ENCODE measurements around the gene MEIS2.

Gene MEIS2

GRCh38 chr15:37037850-37038715, 62.3 kb downstream of the MEIS2 start:
- no peak for DNase-seq

- no peak for DNase-seq
Observed at GRCh38 chr15:37037071-37037655, 63.2 kb downstream of the MEIS2 start.

- no peak for DNase-seq
Observed at GRCh38 chr15:37034835-37035748, 65.3 kb downstream of the MEIS2 start.

GRCh38 chr15:37034392-37034791, 66.0 kb downstream of the MEIS2 start:
- DNase-seq, result no peak

- peak; percentile 22 for DNase-seq
Observed at GRCh38 chr15:37032091-37032775, 68.1 kb downstream of the MEIS2 start.

- DNase-seq, result no peak
Observed at GRCh38 chr15:37031198-37031597, 69.2 kb downstream of the MEIS2 start.

- DNase-seq, result no peak
Observed at GRCh38 chr15:37028625-37029296, 71.6 kb downstream of the MEIS2 start.

- DNase-seq, result no peak
Observed at GRCh38 chr15:37020852-37021251, 79.5 kb downstream of the MEIS2 start.

- DNase-seq, result no peak
Observed at GRCh38 chr15:37019479-37020433, 80.6 kb downstream of the MEIS2 start.

GRCh38 chr15:37017031-37017625, 83.2 kb downstream of the MEIS2 start:
- no peak for DNase-seq

GRCh38 chr15:37016231-37016630, 84.1 kb downstream of the MEIS2 start:
- DNase-seq, result no peak

- no peak for DNase-seq
Observed at GRCh38 chr15:37015451-37015850, 84.9 kb downstream of the MEIS2 start.

GRCh38 chr15:37015035-37015434, 85.3 kb downstream of the MEIS2 start:
- no peak for DNase-seq

- no peak for DNase-seq
Observed at GRCh38 chr15:37014566-37014965, 85.8 kb downstream of the MEIS2 start.

- DNase-seq, result no peak
Observed at GRCh38 chr15:37014137-37014536, 86.2 kb downstream of the MEIS2 start.

- DNase-seq, result no peak
Observed at GRCh38 chr15:37010595-37010994, 89.8 kb downstream of the MEIS2 start.

- no peak for DNase-seq
Observed at GRCh38 chr15:37009288-37009687, 91.1 kb downstream of the MEIS2 start.

GRCh38 chr15:37008205-37008604, 92.1 kb downstream of the MEIS2 start:
- DNase-seq, result no peak

GRCh38 chr15:37007301-37007700, 93.0 kb downstream of the MEIS2 start:
- no peak for DNase-seq

GRCh38 chr15:37004981-37005735, 95.2 kb downstream of the MEIS2 start:
- no peak for DNase-seq
